ENCODE data around the gene LASP1. TPM values are rescaled to one million over a fixed set of nuclear protein-coding genes. Genes with fewer than 3 reads are reported as not detected.
"Not testable (repeated sequence)": the region's sequence is repeated elsewhere in the genome, so short reads cannot be mapped to it uniquely, and the experiment has no call there.

LASP1 gene
- total RNA-seq, 3 donors from 2014 or later: 74.7 to 109 (median 88.2) TPM

- DNase-seq (no peak), ATAC-seq (no peak)
- Mint-ChIP-seq H3K36me3 (ENCODE audit: insufficient read depth) (no peaks in the 10 kb centered on the region), H3K9me3 (no peaks in the 10 kb centered on the region), H3K4me1 (ENCODE audit: low read depth) (peaks cover 3% of the 10 kb centered on the region), H3K27me3 (ENCODE audit: low read depth) (no peaks in the 10 kb centered on the region), H3K4me3 (no peak overlapping the region)
Observed at GRCh38 chr17:38942696-38943334, 73.0 kb downstream of the LASP1 start.

- DNase-seq: no peak
- ATAC-seq: no peak
Observed at GRCh38 chr17:38943607-38944006, 73.7 kb downstream of the LASP1 start.

GRCh38 chr17:38947189-38947588 lies 77.3 kb downstream of the LASP1 start:
- no peak overlapping the region for H3K4me3 Mint-ChIP-seq
- no peaks in the 10 kb centered on the region for H3K27me3 Mint-ChIP-seq (ENCODE audit: low read depth)
- H3K36me3 Mint-ChIP-seq (ENCODE audit: insufficient read depth): no peaks in the 10 kb centered on the region
- DNase-seq: no peak
- H3K4me1 Mint-ChIP-seq (ENCODE audit: low read depth): peaks cover 5% of the 10 kb centered on the region
- H3K9me3 Mint-ChIP-seq: no peaks in the 10 kb centered on the region
- ATAC-seq: no peak

More at GRCh38 chr17:38943607-38944006, 73.7 kb downstream of the LASP1 start:
- Mint-ChIP-seq H3K36me3 (ENCODE audit: insufficient read depth) (no peaks in the 10 kb centered on the region), H3K27me3 (ENCODE audit: low read depth) (no peaks in the 10 kb centered on the region), H3K9me3 (no peaks in the 10 kb centered on the region), H3K4me3 (no peak overlapping the region), H3K4me1 (ENCODE audit: low read depth) (peaks cover 5% of the 10 kb centered on the region)

- not testable (repeated sequence) for H3K36me3 Mint-ChIP-seq (ENCODE audit: insufficient read depth); H3K27me3 Mint-ChIP-seq (ENCODE audit: low read depth); DNase-seq; ATAC-seq; H3K4me1 Mint-ChIP-seq (ENCODE audit: low read depth); H3K9me3 Mint-ChIP-seq; H3K4me3 Mint-ChIP-seq
Observed at GRCh38 chr17:38953800-38954199, 83.9 kb downstream of the LASP1 start.

GRCh38 chr17:38958326-38958725 lies 88.5 kb downstream of the LASP1 start:
- no peaks in the 10 kb centered on the region for H3K9me3 Mint-ChIP-seq
- peaks cover 23% of the 10 kb centered on the region for H3K4me1 Mint-ChIP-seq (ENCODE audit: low read depth)
- ATAC-seq (no peak), DNase-seq (no peak)
- no peak overlapping the region for H3K4me3 Mint-ChIP-seq
- no peaks in the 10 kb centered on the region for H3K27me3 Mint-ChIP-seq (ENCODE audit: low read depth)
- H3K36me3 Mint-ChIP-seq (ENCODE audit: insufficient read depth): no peaks in the 10 kb centered on the region

GRCh38 chr17:38958756-38959155 lies 88.9 kb downstream of the LASP1 start:
- Mint-ChIP-seq H3K4me1 (ENCODE audit: low read depth) (peaks cover 23% of the 10 kb centered on the region), H3K27me3 (ENCODE audit: low read depth) (no peaks in the 10 kb centered on the region), H3K9me3 (no peaks in the 10 kb centered on the region), H3K4me3 (no peak overlapping the region), H3K36me3 (ENCODE audit: insufficient read depth) (no peaks in the 10 kb centered on the region)
- ATAC-seq: no peak
- DNase-seq: no peak

GRCh38 chr17:38959508-38959907 lies 89.7 kb downstream of the LASP1 start:
- peaks cover 23% of the 10 kb centered on the region for H3K4me1 Mint-ChIP-seq (ENCODE audit: low read depth)
- H3K27me3 Mint-ChIP-seq (ENCODE audit: low read depth): no peaks in the 10 kb centered on the region
- no peak overlapping the region for H3K4me3 Mint-ChIP-seq
- no peaks in the 10 kb centered on the region for H3K9me3 Mint-ChIP-seq
- ATAC-seq: no peak
- H3K36me3 Mint-ChIP-seq (ENCODE audit: insufficient read depth): no peaks in the 10 kb centered on the region
- no peak for DNase-seq

GRCh38 chr17:38960402-38960801 lies 90.5 kb downstream of the LASP1 start:
- H3K27me3 Mint-ChIP-seq (ENCODE audit: low read depth): no peaks in the 10 kb centered on the region
- DNase-seq: no peak
- no peaks in the 10 kb centered on the region for H3K36me3 Mint-ChIP-seq (ENCODE audit: insufficient read depth)
- no peaks in the 10 kb centered on the region for H3K9me3 Mint-ChIP-seq
- H3K4me3 Mint-ChIP-seq: peak overlapping the region; percentile 21
- peak in 1 of 2 donors; percentile 14 for ATAC-seq
- peaks cover 23% of the 10 kb centered on the region for H3K4me1 Mint-ChIP-seq (ENCODE audit: low read depth)

GRCh38 chr17:38961413-38961812 lies 91.6 kb downstream of the LASP1 start:
- DNase-seq (no peak), ATAC-seq (no peak)
- Mint-ChIP-seq H3K9me3 (no peaks in the 10 kb centered on the region), H3K27me3 (ENCODE audit: low read depth) (no peaks in the 10 kb centered on the region), H3K4me3 (peak overlapping the region; percentile 1), H3K4me1 (ENCODE audit: low read depth) (peaks cover 23% of the 10 kb centered on the region), H3K36me3 (ENCODE audit: insufficient read depth) (no peaks in the 10 kb centered on the region)

- H3K9me3 Mint-ChIP-seq: no peaks in the 10 kb centered on the region
- H3K4me3 Mint-ChIP-seq: peak within 1 kb of the TSS; percentile 75
- peak; percentile 98 for ATAC-seq
- DNase-seq: peak; percentile 75
- H3K4me1 Mint-ChIP-seq (ENCODE audit: low read depth): peaks cover 12% of the 10 kb centered on the region
- no peaks in the 10 kb centered on the region for H3K36me3 Mint-ChIP-seq (ENCODE audit: insufficient read depth)
- H3K27me3 Mint-ChIP-seq (ENCODE audit: low read depth): no peaks in the 10 kb centered on the region
Observed at GRCh38 chr17:38967290-38967738, 97.5 kb downstream of the LASP1 start, which contains the start of gene FBXO47. Gene FBXO47 (minus strand): TSS chr17:38967403. CDS start chr17:38963025, 4,378 bp downstream.

GRCh38 chr17:38969281-38969680 lies 99.4 kb downstream of the LASP1 start:
- no peaks in the 10 kb centered on the region for H3K27me3 Mint-ChIP-seq (ENCODE audit: low read depth)
- ATAC-seq (no peak), DNase-seq (no peak)
- no peaks in the 10 kb centered on the region for H3K9me3 Mint-ChIP-seq
- H3K4me1 Mint-ChIP-seq (ENCODE audit: low read depth): peaks cover 12% of the 10 kb centered on the region
- H3K36me3 Mint-ChIP-seq (ENCODE audit: insufficient read depth): no peaks in the 10 kb centered on the region
- H3K4me3 Mint-ChIP-seq: no peak overlapping the region

GRCh38 chr17:38970128-38970527 lies 100.3 kb downstream of the LASP1 start:
- Mint-ChIP-seq H3K36me3 (ENCODE audit: insufficient read depth) (no peaks in the 10 kb centered on the region), H3K9me3 (no peaks in the 10 kb centered on the region), H3K4me1 (ENCODE audit: low read depth) (peaks cover 12% of the 10 kb centered on the region), H3K4me3 (no peak overlapping the region), H3K27me3 (ENCODE audit: low read depth) (no peaks in the 10 kb centered on the region)
- no peak for DNase-seq
- ATAC-seq: no peak

GRCh38 chr17:38970804-38971203 lies 100.9 kb downstream of the LASP1 start:
- Mint-ChIP-seq H3K36me3 (ENCODE audit: insufficient read depth) (no peaks in the 10 kb centered on the region), H3K27me3 (ENCODE audit: low read depth) (no peaks in the 10 kb centered on the region), H3K4me3 (no peak overlapping the region), H3K4me1 (ENCODE audit: low read depth) (peaks cover 14% of the 10 kb centered on the region), H3K9me3 (no peaks in the 10 kb centered on the region)
- ATAC-seq (no peak), DNase-seq (no peak)

All from activated T-cell treated with anti-CD3 and anti-CD28 coated beads, Interleukin-2, amount 50 U/mL, for 4 hours (primary cell).